AG20443 (cell line): Measurements from ENCODE around the gene MARCO.

Source experiments
- DNase-seq: peaks from one replicate; pipeline ENCODE4 v3.0.0; 2012; ENCODE audit warnings: low spot score, mixed read lengths

The MARCO gene, protein sequence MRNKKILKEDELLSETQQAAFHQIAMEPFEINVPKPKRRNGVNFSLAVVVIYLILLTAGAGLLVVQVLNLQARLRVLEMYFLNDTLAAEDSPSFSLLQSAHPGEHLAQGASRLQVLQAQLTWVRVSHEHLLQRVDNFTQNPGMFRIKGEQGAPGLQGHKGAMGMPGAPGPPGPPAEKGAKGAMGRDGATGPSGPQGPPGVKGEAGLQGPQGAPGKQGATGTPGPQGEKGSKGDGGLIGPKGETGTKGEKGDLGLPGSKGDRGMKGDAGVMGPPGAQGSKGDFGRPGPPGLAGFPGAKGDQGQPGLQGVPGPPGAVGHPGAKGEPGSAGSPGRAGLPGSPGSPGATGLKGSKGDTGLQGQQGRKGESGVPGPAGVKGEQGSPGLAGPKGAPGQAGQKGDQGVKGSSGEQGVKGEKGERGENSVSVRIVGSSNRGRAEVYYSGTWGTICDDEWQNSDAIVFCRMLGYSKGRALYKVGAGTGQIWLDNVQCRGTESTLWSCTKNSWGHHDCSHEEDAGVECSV

DNA sequence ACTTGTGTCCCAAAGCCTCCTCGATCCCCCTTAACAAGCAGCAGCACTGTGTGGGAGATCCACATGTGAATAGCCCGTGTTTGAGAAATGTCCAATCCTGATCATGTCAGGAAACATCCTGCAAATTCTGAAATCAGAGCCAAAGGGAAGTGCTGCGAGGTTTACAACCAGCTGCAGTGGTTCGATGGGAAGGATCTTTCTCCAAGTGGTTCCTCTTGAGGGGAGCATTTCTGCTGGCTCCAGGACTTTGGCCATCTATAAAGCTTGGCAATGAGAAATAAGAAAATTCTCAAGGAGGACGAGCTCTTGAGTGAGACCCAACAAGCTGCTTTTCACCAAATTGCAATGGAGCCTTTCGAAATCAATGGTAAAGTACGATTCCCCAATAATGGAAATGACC lies at the start of gene MARCO:
MARCO (plus strand) TSS at position 164 of the 400 bp plus-strand sequence; CDS start at position 271, 107 bp downstream.
- DNase-seq = no peak

DNA sequence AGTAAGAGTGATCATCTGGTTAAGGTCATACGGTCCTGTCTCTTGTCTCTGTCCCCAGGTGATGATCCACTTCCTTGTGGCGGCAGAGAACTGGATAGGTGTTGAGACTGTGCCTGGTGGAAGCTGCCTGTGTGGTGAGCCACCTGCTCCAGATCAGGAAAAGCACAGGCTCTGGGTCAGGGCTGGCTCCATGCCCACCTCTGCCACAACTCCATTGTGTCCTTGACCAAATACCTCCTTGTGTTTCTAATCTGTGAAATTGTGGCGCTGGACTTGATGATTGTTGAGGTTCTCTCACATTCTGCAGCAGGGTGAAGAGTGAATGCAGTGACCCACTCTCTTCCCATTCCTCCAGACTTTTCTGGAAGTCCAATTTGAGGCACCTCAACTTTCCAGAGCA lies 48.9 kb upstream of the MARCO start:
- DNase-seq = no peak

DNA sequence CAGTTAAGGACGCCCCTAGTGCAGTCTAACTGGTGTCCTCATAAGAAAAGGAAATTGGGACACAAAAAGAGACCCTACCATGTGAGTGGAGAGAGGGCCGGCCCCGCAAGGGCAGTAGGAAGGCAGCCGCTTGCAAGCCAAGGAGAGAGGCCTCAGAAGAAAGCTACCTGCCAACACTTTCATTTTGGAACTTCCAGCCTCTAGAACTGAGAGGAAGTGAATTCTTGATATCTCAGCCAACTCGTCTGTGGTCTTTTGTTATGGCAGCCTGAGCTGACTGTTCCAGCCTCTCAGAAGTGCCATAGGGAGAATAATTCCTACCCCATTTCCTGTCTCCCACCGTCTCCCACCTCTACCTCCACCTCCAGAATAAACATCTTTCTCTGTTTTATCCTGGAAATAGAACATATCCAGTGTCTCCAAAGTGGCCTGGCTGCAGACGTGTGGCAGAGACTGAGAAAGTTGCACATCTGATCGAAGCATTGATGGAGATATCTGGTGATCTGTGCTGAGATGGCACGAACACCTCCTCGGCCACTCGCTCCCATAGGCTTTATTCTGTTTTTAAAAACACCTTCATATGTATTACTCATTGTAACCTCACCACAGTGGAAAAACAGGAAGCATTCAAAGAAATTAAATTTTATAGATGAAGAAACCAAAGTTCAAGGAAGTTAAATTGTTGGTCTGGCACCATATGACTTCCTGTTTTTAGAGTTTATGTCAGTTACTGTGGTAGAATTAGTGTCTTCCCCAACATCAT lies 39.5 kb upstream of the MARCO start:
- DNase-seq = no peak

DNA sequence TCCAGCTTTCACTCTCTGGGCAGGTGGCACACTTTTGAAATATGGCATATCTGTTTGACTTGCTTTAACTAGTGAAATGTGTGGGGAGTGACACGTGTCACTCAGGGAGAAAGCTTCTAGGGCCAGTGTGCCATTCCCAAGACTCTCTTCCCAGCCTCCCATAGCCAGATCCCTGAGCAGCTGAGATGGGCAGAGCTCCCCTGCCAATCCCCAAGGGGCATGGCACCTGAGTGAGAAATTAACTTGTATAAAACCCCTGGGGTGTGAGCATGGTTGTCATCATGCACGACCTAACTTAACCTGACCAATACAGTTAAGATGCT lies 39.0 kb upstream of the MARCO start:
- DNase-seq = no peak

DNA sequence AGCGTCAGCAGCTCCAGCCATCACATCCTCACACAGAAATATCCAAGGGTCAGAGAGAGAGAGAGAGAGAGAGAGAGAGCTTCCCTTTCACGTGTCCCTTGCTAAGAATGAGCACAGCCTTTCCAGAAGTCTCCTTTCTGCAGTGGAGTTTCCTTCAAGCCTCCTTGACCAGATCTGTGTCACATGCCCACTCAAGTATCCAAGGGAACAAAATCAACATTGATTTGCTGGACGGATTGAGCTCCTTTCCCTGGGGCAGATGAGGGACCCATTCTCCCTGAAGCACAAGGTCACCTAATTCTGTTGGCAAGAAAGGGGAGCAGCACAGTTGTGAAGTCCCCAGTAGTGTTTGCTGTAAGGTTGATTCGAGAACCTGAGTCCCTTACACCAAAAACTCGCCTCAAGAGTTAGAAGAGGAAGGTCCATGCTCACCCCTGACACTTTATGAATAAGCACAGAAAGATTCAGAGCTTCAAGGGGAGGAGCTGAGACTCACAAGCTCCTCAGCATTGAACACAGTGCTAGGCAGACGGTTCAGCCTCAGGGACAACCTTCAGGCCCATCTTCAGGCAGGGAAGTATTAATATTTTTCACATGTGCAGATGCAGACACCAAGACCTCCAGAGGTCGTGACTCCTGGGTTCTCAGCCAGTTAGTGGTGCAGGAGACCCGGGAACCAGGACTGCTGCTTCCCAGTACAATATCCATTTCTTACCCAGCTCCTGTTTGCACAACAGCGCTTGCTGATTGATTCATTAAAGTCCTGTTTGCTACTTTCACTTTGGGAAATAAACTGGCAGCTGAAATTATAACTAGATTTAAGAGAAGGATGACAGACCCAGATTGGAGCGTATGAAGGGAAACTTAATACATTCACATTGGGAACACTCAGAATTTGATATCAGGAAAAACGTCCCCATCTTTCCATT lies 38.2 kb upstream of the MARCO start:
- DNase-seq = no peak

DNA sequence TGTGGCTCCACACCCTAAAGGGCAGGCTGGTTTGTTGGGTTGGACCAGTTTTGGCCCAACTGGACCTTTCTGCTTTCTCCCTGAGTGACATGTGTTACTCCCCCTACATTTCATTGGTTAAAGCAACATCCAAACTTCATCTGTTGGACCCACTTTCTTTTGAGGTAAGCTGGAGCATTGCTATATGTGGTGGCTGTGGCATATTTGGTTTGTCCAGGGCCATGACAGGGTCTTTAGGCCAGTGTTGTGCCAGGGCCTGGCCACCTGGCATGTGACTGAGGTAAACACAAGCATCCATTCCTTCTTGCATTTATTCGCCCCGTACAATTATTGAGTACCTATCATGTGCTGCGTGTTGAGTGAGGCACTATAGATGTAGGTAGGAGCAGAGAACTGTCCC lies 36.8 kb upstream of the MARCO start:
- no peak for DNase-seq

DNA sequence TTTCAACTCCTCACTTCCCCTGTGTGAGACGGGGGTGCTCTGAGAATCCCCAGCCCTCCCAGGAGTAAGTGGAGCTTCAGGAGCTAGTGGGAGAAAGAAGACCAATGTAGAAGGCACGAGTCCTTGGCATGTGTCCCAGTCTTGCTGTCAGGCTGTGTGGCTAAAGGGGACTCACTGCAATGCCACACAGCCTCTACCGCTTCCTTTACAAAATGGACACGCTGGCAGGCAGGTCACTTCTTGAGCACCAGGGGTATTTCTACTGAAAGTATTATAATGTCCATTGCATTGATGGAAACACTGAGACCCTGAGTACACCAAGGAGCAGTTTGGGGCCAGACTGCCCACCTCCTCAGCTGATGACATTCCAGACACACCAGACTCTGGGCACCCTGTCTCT lies 35.8 kb upstream of the MARCO start:
- no peak for DNase-seq

DNA sequence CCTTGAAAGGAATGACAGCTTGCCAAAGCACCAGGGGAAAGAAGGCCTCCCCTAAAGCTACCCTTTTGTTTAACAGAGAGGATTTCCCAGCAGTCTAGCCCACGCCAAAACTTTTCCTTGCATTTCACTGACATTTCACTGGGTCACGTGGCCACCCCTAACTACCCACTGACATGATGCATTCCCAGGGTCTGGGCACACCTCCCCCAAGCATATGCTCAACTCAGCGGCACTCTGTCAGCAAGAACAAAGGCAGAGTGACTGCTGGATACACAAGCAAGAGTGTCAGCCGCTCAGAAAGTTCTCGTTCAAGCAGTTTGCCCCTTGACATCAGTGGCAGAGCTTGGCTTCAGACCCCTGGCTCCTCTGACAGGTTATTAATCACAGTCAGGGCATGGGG lies 34.2 kb upstream of the MARCO start:
- no peak for DNase-seq

DNA sequence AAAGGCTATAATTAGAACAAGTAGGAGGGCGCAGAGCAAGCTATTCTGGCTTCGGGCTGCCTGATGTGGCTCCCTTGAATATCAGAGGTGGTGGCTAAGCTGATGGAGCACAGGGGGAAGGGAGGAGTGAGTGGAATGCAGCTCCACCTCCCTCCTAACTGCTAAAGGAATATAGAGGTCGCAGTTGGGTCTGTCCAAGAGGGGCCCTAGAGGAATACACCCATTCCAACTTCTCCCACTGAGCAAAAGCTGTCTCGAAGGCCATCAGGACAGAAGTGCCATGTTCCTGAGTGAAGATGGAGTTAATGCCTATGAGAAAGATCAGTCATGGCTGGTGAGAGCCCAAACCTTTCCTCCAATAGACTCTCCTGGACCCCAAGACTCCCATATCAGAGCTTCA lies 32.8 kb upstream of the MARCO start:
- DNase-seq = no peak

DNA sequence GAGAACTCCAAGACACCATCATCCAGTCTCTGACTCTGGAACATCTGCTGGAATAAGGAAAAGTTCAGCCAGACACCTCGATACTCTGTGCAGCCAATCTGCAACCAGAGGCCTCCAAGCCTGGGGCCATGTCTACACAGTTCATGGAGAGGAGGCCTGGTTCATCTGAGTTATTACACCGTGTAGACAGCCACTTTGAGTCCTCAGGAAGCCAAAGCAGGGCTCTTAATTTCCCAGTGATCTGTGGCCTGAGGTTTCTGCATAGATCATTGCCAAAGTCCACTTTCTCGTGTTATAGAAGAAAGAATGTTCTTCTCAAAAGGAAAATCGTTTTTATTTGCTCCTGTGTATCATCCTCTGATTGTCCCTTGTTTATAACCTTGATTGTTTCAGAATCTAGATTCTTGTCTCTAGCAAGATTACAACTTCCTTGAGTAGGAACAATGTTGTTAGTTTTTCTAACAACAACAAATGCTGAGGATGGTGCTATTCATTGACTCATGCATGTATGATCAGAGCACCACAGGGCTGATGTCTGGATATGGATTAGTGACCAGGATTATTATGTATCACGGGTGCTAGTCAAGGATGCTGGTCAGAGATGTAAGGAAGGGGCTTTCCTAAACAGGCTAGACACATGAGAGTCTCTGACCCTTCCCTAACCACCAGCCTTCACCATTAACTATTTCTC lies 30.7 kb upstream of the MARCO start:
- no peak for DNase-seq

DNA sequence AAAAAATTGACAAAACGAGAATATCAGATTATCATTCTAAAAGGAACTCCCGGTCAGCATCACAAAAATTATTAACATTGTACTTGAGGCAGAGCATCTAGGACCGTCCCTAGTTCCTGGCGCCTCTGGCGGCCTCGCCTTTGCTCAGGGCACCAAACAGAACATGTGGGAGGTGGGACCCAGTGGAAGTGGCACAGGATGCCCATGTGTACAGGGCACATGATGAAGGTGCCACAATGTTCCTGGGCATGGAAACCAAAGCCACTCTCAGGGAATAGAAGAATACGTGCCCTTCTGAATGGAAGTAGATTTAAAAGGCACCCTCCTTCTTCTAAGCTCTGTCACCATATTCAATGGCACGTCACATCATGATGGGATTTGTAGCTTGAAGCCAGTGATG lies 30.1 kb upstream of the MARCO start:
- no peak for DNase-seq

DNA sequence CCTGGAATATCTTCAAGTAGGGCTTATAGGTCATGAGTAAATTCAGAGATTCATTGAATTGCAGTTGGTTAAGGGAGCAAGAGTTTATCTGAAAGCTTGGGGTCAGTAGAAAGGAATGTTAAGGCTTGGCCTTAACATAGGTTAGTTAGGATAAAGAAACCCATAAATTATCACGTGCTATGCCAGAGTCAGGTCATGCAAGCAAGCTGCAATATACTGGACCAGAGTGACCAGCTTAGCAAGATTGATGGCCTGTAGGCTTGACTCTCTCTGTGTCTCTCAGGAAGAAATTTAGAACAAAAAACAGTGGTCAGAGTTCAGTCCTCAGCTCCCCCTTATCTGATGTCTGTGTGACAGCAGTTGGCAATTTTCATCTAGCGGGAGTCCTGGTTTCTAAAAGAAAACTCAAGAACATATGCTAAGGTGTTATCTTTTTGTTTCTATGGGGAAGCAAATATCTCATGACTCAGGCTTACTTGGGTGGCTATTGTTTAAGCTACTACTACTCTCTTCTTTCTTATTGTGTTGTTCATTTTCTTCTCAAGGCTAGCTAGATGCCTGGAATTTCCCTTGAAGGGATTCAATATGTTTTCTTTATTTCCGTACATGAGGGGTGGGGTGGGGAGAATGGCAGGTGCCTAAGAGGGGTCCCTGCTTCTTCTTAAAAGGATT lies 28.7 kb upstream of the MARCO start:
- no peak for DNase-seq

DNA sequence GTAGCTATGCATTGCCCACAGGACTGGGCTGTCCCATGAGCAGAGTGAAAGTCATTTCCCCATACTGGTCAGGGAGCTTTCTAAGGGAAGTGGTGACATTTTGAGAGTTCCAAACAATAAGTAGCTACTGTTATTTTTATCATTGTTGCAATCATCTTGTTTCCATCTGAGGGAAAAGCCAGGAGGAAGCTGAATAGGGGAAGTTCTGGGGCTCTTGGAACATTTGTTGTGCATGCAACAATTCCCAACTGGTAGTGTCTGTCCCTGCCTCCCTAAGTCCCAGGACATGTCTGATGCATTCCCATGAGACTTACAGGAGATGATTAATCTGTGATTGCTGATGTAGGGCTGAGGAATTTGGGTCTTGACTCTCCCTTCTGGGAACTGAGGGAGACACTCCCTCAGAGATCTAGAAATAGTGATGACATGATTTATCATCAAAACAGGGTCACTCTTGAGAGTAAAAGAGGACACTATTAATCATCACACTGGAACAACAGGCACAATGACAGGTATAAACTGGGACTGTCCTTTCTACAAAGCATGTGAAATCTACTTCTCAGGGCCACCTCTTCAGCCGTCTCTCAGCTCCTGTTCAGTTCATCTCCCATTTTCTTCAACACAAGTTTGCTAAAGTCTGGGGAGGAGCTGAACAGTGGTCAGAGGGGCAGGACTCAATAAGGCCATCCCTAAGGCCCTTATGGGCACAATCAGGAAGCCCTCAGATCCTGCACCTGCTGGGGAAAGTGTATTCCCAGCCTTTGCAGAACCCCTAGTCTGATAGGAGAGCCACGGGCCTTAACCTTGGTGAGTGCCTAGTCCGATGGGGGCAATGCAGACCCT lies 28.0 kb upstream of the MARCO start:
- no peak for DNase-seq

DNA sequence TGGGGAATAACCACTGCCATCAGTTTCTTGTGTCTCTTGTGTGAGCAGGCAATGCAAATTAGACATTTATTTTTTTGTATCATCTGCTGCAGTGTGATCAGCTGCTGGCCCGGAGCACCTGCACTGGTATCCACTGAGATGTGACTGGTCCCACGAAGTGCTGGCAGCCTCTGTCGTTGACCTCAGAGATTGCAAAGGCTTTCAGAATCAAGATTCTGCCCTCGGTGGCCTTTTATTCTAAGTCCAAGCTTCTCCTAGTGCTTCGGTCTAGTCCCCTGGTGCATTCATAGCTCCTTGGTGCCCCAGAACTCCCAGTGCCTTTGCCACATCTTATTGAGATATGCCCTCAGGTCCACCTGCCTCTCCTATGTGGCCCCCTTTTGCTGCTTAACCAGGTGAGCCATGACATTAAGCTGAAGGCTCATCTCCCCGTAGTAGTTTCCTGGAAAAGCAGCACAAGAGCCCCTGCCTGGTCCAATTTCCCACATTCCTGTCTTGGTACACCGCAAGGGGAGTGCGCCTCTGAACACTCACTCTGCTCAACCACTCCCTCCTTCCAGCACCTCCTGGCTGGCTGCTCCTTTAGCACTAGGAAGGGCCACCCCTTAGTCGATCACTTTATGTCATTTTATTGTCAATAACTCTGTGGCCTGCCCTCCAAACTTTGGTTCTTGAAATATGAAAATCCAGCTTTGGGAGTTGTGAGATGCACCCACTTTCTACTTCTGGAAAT lies 27.1 kb upstream of the MARCO start:
- DNase-seq = no peak

DNA sequence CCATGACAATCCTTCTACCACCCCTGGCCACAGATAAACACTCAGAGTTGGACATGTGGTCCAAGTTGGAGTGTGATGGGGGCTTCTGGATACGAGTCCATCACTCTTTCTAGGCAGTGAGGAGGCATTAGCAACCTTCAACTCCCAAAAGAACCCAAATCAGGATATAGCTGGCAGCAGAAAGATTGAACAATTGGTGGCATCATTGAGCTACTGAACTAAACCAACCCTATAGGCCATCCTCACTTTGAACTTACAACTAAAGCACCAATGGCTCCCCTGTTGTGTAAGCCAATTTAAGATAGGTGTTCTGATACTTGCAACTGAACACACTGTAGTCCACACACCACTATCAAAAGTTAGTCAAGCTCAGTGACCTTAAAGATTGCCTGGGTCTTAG lies 24.0 kb upstream of the MARCO start:
- no peak for DNase-seq

DNA sequence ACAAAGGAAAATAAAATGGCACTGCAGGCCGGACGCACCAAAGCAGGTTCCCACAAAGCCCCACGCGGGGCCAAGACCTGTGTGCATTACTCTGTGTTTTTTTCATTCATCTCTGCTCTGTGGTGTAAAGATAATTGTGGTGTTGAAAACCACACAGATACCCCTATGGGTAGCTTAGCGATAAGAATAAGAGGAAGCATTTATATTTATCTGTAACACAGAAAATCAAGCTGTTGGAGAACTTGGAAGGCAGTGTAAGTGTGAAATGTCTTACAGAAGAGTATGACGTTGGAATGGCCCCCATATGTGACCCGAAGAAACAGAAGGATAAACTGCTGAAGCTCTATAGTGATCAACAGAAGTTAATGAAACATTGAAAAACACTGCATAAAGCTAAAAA lies 20.3 kb upstream of the MARCO start:
- DNase-seq = no peak

DNA sequence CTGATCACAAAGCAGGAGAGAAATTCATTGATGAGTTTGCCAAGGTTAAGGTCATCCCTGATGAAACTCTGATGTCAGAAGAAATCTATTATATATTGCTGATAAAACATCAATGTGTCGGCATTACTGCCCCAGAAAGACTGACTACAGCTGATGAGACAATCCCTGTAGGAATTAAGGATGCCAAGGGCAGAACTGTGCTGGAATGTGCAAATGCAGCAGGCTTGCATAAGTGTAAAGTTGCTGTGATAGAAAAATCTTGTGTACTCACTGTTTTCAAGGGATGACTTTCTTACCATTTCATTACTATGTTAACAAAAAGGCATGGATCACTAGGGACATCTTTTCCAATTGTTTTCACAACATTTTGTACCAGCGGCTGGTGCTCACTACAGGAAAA lies 19.7 kb upstream of the MARCO start:
- DNase-seq = no peak

DNA sequence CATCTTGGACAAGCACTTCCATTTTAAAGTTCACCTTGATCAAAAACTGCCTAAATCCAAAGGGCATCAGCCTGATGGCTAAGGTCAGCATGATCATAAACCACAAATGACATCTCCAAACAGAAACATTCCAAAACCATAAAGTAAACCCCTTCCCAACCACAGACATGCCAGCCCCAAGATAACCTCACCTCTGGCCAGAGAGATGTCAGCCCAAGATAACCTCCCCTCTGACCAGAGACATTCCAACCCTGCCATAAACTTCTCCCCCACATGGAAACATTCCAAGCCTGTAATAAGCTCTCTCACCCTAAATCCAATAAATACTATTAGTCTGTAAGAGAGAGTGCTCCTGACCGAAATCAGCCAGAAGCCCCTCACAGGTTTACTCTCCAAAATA lies 18.6 kb upstream of the MARCO start:
- no peak for DNase-seq

DNA sequence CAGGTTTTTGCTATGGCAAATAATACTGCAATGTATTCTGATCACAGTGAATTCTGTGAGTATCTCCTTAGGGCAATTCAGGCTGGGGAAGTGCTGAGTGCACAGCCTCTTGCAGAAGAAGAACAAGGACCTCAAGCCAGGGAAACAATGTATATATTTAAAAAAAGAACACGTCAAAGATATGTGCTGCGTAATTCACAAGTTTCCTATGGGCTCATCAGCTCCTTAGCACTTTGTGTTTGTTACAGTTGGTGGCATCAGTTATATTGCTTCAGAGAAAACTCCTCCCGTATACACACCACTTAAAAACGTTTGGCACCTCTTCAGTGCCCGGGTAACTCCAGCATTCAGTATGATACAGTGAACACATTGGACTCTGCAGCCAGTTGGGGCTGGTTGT lies 16.5 kb upstream of the MARCO start:
- no peak for DNase-seq

DNA sequence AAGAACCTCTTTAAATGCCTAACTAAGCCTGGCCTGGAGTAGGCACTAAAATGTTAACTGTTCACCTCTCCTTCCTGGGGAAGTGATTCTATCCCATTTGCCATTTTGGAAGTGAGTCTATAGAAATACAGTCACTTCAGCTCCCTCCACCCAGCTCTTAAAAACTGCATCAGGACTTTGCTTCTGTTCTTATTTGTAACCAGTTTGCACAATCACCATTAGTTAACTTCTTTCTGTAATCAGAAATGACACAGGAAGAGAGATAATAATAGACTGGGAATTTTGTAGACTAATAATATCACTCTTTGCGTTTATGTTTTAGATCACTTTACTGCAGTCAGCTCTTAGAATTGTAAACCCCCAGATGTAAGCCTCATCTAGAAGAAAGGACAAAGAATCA lies 16.0 kb upstream of the MARCO start:
- DNase-seq = no peak
